ENCODE data around the gene LPP. TPM values are rescaled to one million over a fixed set of nuclear protein-coding genes. Genes with fewer than 3 reads are reported as not detected.
A peak's percentile ranks its signal among the peaks of the same experiment; 100 is the strongest.

LPP gene
- total and polyA plus RNA-seq, 2 of the 4 experiments (the other 2 are of a cell fraction), result 16.0 to 130 TPM

- no peak overlapping the region for H2AFZ ChIP-seq (replicated peaks; ENCODE audit: low read length, poor library complexity)
- peaks cover 52 to 83% of the 10 kb centered on the region in 2 experiments for H3K79me1 ChIP-seq (ENCODE audit: low read depth in 1 of 2, low read length in 2 of 2)
- H2BK5ac ChIP-seq (ENCODE audit: low read depth, low read length, poor library complexity, severe bottlenecking), result no peak overlapping the region
- no peak overlapping the region for H3K18ac ChIP-seq (ENCODE audit: low read depth, low read length)
- no peaks in the 10 kb centered on the region for H3K27me3 ChIP-seq (ENCODE audit: control insufficient read depth, insufficient read depth, low read length)
- peaks cover 27% of the 10 kb centered on the region for H3K9me1 ChIP-seq (ENCODE audit: insufficient read depth, low read length)
- ChIA-PET CTCF (interaction anchor here (0.6 to 1.2 kb wide), 4 partner anchors 10 to 437 kb away, joined by 3 to 4 read pairs (median 4); no protein-coding TSS in a partner anchor), POLR2A (ENCODE audit: unreplicated experiment) (no interaction called here)
- DNase-seq, result no peak
- H2AK5ac ChIP-seq (ENCODE audit: low read depth, low read length), result peak overlapping the region; percentile 31; the same call in 1 of the 2 replicates
- no peak overlapping the region for H3K27ac ChIP-seq (ENCODE audit: insufficient read depth, low read length)
- no peak for ATAC-seq (ENCODE audit: low read depth)
- peaks cover 77% of the 10 kb centered on the region for H4K20me1 ChIP-seq (ENCODE audit: insufficient read depth, low read length)
- peaks cover 5% of the 10 kb centered on the region for H3K36me3 ChIP-seq (ENCODE audit: control insufficient read depth, insufficient read depth, low read length)
- H3K4ac ChIP-seq (ENCODE audit: low read depth, low read length), result no peak overlapping the region
- no peak overlapping the region for H4K5ac ChIP-seq (ENCODE audit: low read depth, low read length)
- H2AK9ac ChIP-seq (replicated peaks; ENCODE audit: low read depth, low read length, poor library complexity), result no peak overlapping the region
- WGBS, 2 experiments (ENCODE audit: extremely low coverage in 2 of 2, insufficient read length in 1 of 2), result 89% methylated on average over 3 of the region's 3 CpGs; no CpG with 5 or more reads in 1 of the 2 experiments
- no peaks in the 10 kb centered on the region for H3K9me3 ChIP-seq (ENCODE audit: control insufficient read depth, insufficient read depth, low read length)
- H3K56ac ChIP-seq (ENCODE audit: extremely low read depth, insufficient read depth, low read length), result no peak overlapping the region
- no peak overlapping the region for H3K9ac ChIP-seq (ENCODE audit: low read depth, low read length)
- H4K8ac ChIP-seq (ENCODE audit: low read depth in 2 of 2, low read length in 2 of 2), result no peak overlapping the region
- H3K4me1 ChIP-seq (ENCODE audit: control insufficient read depth, insufficient read depth, low read length), result peaks cover 16% of the 10 kb centered on the region
- H3K4me2 ChIP-seq (ENCODE audit: low read depth, low read length), result no peak overlapping the region
- no peak overlapping the region; the same call in 1 of the 2 replicates for H3K14ac ChIP-seq (replicated peaks; ENCODE audit: low read depth, low read length)
- in situ Hi-C loops (cut with MboI; ENCODE audit: low sequenced_read_pairs), result no loop called here
- no peak overlapping the region for H3K4me3 ChIP-seq (ENCODE audit: insufficient read depth, low read depth, low read length)
- H3K23ac ChIP-seq (ENCODE audit: low read depth, low read length), result no peak overlapping the region
- no peak overlapping the region for H4K91ac ChIP-seq (ENCODE audit: insufficient read depth, low read depth, low read length)
- intact Hi-C loops (cut with micrococcal nuclease), result no loop called here
- H2BK20ac ChIP-seq (ENCODE audit: low read depth, low read length), result no peak overlapping the region
- no peak for TF ChIP-seq CHD1 (IDR thresholded peaks at IDR 0.05; ENCODE audit: low read depth, low read length)
- TF ChIP-seq BHLHE40 (IDR thresholded peaks at IDR 0.05; ENCODE audit: low read depth, low read length), result no peak
- H2BK15ac ChIP-seq (ENCODE audit: low read depth, low read length), result no peak overlapping the region
- BruUV-seq (replicated peaks), result no TSS peak
- H2BK120ac ChIP-seq (ENCODE audit: low read depth, low read length), result no peak overlapping the region
- dilution Hi-C loops (cut with HindIII; ENCODE audit: low sequenced_read_pairs, unreplicated experiment), result no loop called here
These were observed 30.7 kb downstream of the LPP start for GRCh38 chr3:188184649-188185048.
